Measurements from ENCODE around the gene CBARP.

CBARP gene

DNA sequence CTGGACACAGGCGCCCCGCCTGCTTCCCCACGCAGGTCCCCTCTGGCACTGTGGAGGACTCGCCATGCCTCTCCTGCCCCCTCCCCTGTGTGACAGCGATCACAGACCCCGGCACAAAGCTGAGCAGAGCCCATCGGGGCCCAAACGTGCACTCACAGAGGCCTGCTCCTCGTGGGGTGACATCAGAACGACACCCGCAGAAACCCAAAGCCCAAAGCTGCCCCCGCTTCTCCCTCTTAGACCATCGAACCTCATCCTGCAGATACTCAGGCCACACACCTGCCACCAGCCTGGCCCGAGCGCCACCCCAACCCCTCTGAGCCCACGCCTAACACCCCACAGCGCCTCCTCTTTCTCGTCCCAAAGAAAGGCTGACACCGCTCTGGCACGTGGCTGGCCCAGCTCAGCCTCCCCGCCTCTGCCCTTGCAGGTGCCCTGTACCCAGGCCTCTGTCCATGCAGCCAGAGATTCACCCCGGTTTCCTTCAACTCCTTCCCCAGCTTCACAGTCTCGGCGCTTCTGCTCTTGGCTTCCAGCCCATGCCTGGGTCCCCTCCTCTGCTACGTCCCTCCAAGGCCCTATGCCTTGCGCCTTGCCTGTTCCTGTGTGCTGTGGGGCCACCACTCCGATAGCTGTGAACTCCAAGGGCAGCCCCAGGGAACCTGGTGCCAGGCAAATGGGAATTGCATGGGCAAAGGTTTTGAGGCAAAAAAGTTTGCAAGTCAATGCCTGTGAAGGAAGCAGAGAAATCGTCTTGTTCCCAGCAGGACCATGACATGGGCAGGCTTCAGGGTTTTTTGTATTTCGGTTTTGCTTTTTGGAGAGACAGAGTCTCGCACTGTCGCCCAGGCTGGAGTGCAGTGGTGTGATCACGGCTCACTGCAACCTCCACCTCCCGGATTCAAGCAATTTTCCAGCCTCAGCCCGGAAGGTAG lies 831 bp upstream of the CBARP start:
- Mint-ChIP-seq H3K9me3 (no peaks in the 10 kb centered on the region), H3K4me1 (peaks cover 21 to 43% of the 10 kb centered on the region in 2 donors), H3K4me3 (peak overlapping the region; percentile 80 to 86), H3K36me3 (no peaks in the 10 kb centered on the region), H3K27ac (peak overlapping the region; percentile 92), H3K27me3 (peaks cover 8 to 25% of the 10 kb centered on the region in 2 donors)
- no peak for ATAC-seq (replicated peaks)
- no peak for DNase-seq

DNA sequence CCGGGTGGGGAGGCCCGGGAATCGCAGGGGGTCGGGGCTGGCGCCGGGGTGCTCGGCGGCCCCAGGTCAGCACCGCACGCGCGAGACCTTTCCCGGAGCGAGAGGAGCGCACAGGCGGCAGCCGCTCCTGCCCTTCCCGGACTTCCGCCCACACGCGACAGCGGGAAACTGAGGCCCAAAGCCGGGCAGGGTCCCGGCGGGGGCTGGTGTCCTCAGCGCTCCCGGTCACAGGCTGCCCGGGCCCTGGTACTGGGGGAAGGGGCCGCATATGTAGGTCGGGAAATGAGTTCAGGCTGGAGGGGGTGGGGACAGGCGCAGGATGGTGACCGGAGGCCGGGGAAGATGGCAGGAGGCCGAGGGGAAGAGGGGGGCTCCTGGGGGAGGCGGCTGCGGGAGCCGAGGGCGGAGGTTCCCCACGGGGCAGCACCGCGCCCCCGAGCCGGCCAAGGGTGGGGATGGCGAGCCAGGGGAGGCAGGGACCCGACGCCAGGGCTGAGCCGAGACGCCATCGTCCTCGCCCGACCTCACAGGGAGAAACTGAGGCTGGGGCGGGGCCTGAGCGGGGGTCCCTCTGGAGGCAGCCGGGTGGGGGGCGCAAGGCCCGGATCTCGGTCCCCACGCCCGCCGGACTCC lies 662 bp downstream of the CBARP start:
- ATAC-seq (replicated peaks) (no peak), DNase-seq (no peak)
- Mint-ChIP-seq H3K27ac (no peak overlapping the region), H3K9me3 (no peaks in the 10 kb centered on the region), H3K27me3 (peaks cover 8 to 25% of the 10 kb centered on the region in 2 donors), H3K4me3 (peak overlapping the region; percentile 67 to 77), H3K4me1 (peaks cover 13 to 28% of the 10 kb centered on the region in 2 donors), H3K36me3 (no peaks in the 10 kb centered on the region)

DNA sequence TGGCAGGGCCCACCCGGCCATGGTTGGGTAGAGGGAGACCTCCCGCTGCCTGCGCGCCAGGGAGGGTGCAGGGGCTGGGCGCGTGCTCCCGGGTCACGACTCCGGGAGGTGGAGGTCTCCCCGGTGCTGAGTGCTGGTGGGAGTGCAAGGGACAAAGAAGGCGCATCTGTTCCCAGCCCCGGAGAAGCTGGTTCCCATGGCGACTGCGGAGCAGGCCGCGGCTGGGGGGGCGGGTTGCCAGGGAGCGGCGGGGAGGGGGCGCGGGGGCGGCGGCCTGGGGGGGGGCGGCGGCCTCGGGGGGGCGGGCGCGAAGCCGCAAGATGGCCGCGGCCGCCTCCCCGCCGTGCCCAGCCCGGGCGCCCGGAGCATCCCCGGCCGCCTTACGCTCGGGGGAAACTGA lies 1.2 kb downstream of the CBARP start:
- Mint-ChIP-seq H3K4me1 (peaks cover 13 to 27% of the 10 kb centered on the region in 2 donors), H3K9me3 (no peaks in the 10 kb centered on the region), H3K27me3 (peaks cover 8 to 25% of the 10 kb centered on the region in 2 donors), H3K4me3 (peak overlapping the region in 1 of 2 donors; percentile 77), H3K27ac (no peak overlapping the region), H3K36me3 (no peaks in the 10 kb centered on the region)
- DNase-seq (no peak), ATAC-seq (replicated peaks) (no peak)

DNA sequence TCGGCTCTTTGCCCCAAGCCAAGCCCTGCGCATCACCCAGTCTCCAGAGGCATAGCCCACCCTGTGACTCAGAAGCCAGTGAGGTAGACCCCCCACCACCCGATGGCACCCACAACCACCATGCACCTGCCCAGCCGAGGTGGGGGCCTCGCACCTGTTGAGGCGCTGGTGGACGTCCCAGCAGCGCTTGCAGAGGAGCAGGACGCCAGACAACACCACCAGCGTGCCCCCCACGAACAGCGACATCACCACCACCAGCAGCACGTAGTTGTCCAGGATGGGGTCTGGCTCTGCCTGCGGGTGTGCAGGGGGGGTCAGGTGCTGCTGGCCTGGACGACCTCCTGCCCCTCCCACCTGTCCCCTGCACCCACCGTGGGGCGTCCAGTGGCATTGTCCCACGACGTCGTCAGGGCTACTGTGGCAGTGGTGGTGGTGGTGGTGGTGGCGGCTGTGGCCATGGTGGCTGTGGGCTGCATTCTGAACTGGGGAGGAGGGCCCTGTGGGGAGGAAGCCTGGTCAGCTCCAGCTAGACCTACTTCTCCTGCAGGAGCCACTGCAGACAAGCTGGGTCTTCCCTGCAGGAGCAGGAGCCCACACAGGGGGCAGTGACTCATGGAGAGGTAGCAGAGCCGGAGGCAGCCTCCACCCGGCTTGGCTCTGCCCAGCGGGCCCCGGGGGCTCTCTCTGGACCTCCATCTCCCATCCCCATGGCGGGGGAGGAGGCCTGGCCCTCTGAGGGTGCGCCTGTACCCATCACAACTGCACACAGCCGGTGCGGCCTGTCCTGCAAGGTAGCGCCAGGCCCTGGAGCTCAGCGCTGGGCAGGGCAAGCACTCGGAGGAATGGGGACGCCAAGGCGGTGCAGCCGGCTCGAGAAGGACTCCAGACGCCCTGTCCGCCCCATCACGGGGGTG lies 1.9 kb downstream of the CBARP start:
- no peaks in the 10 kb centered on the region for H3K36me3 Mint-ChIP-seq
- no peak for ATAC-seq (replicated peaks)
- H3K9me3 Mint-ChIP-seq = no peaks in the 10 kb centered on the region
- peaks cover 10 to 23% of the 10 kb centered on the region in 2 donors for H3K4me1 Mint-ChIP-seq
- H3K27me3 Mint-ChIP-seq = peaks cover 8 to 25% of the 10 kb centered on the region in 2 donors
- DNase-seq = no peak
- no peak overlapping the region for H3K27ac Mint-ChIP-seq
- peak overlapping the region in 1 of 2 donors; percentile 63 for H3K4me3 Mint-ChIP-seq

DNA sequence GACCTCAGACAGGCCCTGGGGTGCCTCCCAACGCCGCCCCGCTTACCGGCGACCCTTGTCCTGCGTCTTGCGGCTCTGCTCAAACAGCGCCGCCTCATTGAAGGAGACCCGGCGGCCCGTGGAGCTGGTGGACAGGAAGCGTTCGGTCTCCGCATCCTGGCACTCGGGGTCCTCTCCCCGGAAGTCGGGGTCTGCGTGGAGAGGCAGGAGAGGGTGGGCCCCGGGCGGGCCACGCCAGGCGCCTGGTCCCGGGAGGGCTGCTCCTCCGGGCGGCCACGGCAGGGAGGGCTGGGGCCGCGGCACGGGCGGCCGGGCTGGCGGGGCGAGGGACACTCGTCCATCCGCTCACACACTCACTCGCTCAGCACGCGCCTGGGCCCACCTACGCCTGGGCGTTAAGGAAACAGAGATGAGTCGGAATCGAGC lies 2.8 kb downstream of the CBARP start:
- Mint-ChIP-seq H3K36me3 (no peaks in the 10 kb centered on the region), H3K9me3 (no peaks in the 10 kb centered on the region), H3K4me3 (no peak overlapping the region), H3K4me1 (peaks cover 10 to 20% of the 10 kb centered on the region in 2 donors), H3K27ac (no peak overlapping the region), H3K27me3 (peaks cover 8 to 25% of the 10 kb centered on the region in 2 donors)
- ATAC-seq (replicated peaks) (no peak), DNase-seq (no peak)

DNA sequence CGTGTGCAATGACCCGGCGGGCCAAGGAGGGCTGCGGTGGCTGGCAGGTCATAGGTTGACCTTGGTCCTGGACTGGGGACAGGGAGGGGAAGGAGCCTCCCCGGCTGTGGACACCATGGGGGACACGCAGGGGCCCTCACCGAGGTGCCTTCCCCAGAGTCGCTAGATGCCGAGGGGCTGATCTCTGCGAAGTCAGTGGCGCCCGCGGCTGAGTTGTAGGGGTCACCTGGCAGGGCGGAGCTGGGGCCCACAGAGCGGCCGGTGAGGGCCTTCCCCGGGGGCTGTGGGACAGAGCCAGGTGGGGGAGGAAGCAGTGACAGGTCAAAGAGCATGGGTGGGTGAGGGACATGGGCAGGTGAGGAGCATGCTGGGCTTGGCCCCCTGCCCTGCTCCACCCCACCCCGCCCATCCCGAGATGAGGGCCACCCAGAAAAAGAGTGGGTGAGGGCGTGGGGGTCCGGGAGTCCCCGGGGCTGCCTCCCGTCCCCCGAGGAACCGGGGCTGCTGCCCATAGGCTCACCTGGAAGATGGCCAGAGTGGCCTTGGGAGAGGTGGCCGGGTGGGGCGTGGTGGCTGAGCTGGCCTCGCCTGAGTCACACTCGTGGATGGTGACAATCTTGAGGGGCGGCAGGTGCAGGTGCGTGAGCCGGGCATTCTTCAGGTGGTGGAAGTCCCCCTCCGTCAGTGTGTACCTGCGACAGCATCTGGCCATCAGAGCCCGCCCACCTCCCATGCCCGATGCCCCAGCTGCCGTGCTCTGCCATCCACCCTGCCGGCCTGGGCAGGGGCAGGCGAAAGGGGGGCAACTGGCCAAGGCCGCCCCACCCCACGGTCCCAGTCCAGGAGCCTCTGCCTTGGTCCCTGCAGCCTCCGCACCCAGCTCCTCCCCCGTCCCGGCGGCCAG lies 3.5 kb downstream of the CBARP start:
- Mint-ChIP-seq H3K27ac (no peak overlapping the region), H3K4me3 (no peak overlapping the region), H3K4me1 (peaks cover 8 to 17% of the 10 kb centered on the region in 2 donors), H3K36me3 (no peaks in the 10 kb centered on the region), H3K9me3 (no peaks in the 10 kb centered on the region), H3K27me3 (peaks cover 8 to 25% of the 10 kb centered on the region in 2 donors)
- ATAC-seq (replicated peaks) (no peak), DNase-seq (no peak)

DNA sequence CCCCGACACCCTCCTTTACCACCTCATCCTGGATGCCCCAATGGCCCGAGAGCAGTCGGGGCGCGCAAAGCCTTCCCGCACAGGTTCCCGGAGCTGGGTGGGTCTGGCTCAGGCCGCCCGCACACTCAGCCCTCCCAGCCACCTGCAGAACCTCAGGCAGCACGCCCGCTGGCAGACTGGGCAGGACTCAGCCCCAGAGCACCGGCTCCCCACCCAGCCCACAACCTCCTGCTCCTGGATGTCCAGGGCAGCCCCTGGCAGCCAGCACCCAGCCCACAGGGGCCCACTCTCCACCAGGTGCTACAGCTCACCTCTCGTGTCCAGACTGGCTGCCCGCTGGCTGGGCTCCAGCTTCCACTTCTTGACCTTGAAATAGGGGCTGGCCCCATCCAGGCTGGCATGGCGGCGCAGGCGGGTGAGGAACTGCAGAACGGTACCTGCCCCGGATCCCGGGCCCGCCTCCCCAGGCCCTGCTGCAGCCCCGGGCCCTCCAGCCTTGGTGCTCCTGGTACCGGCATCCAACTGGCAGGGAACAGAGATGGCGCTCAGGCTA lies 4.6 kb downstream of the CBARP start:
- Mint-ChIP-seq H3K27me3 (peaks cover under 1 to 17% of the 10 kb centered on the region in 2 donors), H3K27ac (no peak overlapping the region), H3K9me3 (no peaks in the 10 kb centered on the region), H3K4me1 (peaks cover under 1 to 6% of the 10 kb centered on the region in 2 donors), H3K36me3 (peaks cover 1% of the 10 kb centered on the region in 2 donors), H3K4me3 (no peak overlapping the region)
- ATAC-seq (replicated peaks) (no peak), DNase-seq (no peak)

DNA sequence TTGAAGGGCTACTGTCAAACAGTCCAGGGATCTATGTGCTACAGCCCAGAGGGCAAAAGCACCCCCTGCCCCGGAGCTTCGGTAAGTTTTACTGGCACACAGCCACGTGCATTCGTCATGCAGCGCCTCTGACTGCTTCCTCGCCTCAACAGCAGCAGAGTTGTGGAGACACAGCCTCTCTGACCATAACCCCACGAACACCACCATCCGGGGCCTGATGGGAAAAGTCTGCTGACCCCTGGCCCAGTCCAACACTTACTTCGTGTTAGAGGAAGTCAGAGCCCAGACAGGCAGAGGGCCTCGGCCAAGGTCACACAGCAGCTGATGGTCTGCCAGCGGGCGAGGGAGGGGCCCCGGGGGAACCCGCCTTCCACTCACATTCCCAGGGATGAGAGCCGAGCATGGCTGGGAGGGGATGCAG lies 5.1 kb downstream of the CBARP start:
- Mint-ChIP-seq H3K4me3 (no peak overlapping the region), H3K9me3 (no peaks in the 10 kb centered on the region), H3K36me3 (peaks cover 4 to 5% of the 10 kb centered on the region in 2 donors), H3K4me1 (peaks cover 0 to 5% of the 10 kb centered on the region in 2 donors), H3K27me3 (peaks cover 0 to 15% of the 10 kb centered on the region in 2 donors), H3K27ac (no peak overlapping the region)
- ATAC-seq (replicated peaks) (no peak), DNase-seq (no peak)

DNA sequence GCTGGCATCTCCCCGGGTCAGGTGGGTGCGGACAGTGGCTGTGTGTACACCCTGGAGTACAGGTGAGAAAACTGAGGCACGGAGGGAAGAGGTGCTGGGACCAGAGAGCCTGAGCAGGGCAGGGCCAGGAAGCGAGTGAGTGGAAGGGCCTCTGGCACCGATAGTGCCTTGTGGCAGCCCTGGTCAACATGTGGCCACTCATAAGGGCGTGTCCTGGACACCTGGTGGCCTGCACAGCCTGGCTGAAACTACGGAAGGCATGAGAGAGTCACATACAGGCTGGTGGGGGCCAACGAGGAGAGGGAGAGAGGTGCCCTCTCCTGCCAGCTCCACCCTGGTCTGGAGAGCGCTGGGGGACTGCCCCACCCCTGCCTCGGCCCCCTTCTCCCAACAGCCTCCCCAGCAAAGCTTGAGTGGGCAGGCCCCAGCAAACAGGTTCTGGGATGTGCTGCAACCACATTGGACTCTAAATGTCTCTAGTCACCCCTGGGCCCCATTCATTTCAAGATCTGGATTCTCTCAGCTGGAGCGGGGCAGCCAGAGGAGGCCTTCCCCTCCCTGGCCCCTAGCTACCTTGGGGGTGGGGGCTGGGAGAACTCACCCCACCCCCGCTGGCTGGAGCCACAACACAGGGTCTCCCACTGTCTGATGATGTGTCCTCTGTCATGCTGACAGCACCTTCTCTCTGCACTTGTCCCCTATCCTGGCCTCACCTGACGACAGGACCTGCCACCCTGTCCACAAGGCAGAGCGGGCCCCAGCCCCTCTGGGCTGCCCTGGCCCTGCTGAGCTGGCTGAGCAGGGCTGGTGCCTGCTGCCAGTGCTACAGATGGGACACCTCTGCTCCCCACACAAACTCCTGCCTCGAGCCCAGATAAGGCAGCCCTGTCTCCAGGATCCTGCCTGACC lies 5.8 kb downstream of the CBARP start:
- DNase-seq = no peak
- H3K9me3 Mint-ChIP-seq = no peaks in the 10 kb centered on the region

DNA sequence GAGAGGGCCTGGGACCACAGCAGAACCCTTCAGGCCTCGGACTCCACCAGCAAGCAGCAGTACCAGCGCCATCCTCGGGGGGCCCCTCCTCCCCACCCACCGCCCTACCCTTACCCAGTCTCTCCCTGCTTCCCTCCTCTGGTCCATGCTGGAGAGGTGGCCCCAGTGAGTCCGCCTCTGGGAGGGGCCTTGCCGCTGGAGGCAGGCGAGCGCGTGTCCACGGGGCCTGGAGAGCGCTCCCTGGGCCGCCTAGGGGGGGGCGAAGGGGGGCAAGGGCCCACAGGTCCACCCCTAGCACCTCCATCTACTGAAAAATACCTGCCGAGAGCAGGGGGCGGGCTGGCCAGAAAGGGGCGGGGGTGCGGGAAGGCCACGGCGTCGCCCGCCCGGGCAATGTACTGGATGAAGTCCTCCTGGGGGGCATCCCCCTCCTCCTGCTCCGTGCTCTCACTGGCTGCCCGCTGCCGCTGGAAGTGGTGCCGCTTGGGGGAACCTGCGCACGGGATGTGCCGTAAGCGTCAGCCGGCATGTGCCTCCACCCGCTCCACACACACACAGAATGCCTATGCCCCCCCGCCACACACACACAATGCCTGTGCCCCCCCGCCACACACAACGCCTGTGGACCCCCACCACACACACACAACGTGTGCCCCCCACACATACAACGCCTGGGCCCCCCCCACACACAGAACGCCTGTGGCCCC lies 6.9 kb downstream of the CBARP start:
- DNase-seq (no peak), ATAC-seq (replicated peaks) (no peak)
- Mint-ChIP-seq H3K4me3 (no peak overlapping the region), H3K9me3 (no peaks in the 10 kb centered on the region), H3K4me1 (peaks cover 0 to 5% of the 10 kb centered on the region in 2 donors), H3K27me3 (peaks cover 0 to 8% of the 10 kb centered on the region in 2 donors), H3K36me3 (peaks cover 5 to 9% of the 10 kb centered on the region in 2 donors), H3K27ac (no peak overlapping the region)

More for the DNA sequence above, 5.8 kb downstream of the CBARP start:
- no peak overlapping the region for H3K4me3 Mint-ChIP-seq
- no peak overlapping the region for H3K27ac Mint-ChIP-seq
- ATAC-seq (replicated peaks) = peak in 1 of 2 donors; percentile 22
- peaks cover 0 to 5% of the 10 kb centered on the region in 2 donors for H3K4me1 Mint-ChIP-seq
- H3K27me3 Mint-ChIP-seq = peaks cover 0 to 15% of the 10 kb centered on the region in 2 donors
- H3K36me3 Mint-ChIP-seq = peaks cover 5 to 9% of the 10 kb centered on the region in 2 donors

DNA sequence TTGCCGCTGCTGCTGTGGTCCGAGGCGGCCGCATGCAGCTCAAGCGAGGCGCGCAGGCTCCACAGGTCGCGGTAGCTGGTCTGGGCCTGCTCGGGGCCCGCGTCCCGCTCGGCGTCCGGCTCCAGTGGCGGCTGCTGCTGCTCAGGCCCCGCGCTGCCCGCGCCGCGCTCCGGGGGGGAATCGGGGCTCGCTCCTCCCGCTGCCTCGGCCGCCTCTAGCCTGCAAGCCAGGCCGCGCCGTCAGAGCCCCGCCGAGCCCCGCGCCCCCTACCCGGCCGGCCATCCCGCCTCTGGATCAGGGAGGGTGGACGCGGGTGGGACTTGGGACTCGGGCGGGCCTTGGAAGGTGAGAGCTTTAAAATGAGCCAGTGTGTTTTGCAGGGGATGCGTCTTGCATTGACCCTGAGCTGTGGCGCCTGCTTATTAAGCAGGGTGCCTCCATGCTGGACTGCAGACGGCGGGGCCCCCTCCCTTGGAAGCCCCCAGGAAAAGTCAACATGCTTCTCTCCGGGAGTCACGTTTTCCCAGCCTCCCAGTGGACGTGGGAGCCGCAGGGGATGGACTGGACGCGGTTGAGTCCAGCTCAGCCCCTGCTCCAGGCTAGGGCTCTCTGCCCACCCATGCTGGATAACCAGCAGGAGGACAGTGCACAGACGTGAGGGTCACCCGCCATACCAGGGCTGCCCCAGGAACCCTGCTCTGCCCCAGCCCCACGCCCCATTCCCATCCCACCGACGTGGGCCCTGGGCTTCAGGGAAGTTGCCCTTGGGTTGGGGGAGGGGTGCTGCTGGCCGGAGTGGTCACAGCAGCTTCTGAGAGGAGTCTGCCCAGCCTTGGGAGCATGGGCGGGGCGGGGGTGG lies 7.7 kb downstream of the CBARP start:
- Mint-ChIP-seq H3K9me3 (no peaks in the 10 kb centered on the region), H3K4me3 (no peak overlapping the region), H3K36me3 (peaks cover 5 to 9% of the 10 kb centered on the region in 2 donors), H3K27ac (no peak overlapping the region), H3K27me3 (no peaks in the 10 kb centered on the region), H3K4me1 (peaks cover 0 to 5% of the 10 kb centered on the region in 2 donors)
- ATAC-seq (replicated peaks) (no peak), DNase-seq (no peak)
